ENCODE data around the gene CFHR3.
A peak's percentile ranks its signal among the peaks of the same experiment; 100 is the strongest.
"Not testable (repeated sequence)": the region's sequence is repeated elsewhere in the genome, so short reads cannot be mapped to it uniquely, and the experiment has no call there.

Gene CFHR3

DNA sequence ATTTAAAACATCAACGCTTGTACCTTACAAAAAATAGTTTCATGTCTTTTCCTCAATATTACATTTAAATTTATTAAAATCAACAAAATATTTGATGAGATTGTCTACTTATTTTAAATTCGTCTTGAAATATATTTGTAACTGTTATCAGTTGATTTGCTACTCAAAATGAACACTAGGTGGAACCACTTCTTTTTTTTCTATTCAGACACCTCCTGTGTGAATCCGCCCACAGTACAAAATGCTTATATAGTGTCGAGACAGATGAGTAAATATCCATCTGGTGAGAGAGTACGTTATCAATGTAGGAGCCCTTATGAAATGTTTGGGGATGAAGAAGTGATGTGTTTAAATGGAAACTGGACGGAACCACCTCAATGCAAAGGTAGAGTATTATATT is 31.4 kb upstream of the CFHR3 start:
- H3K9ac ChIP-seq (ENCODE audit: low read length); H3K27me3 ChIP-seq (replicated peaks; ENCODE audit: insufficient read depth, low read length); H3K9me3 ChIP-seq (replicated peaks; ENCODE audit: insufficient read depth, low read length); H3F3A ChIP-seq (ENCODE audit: insufficient read depth, low read length); H3K4me3 ChIP-seq (ENCODE audit: low read length); H3K36me3 ChIP-seq (replicated peaks; ENCODE audit: insufficient read depth, low read length); H3K79me2 ChIP-seq (ENCODE audit: low read length); H4K20me1 ChIP-seq (ENCODE audit: insufficient read depth, low read length); H2AFZ ChIP-seq (ENCODE audit: low read length); H3K27ac ChIP-seq (ENCODE audit: low read length); H3K9me2 ChIP-seq (replicated peaks; ENCODE audit: insufficient read depth, low read length); H3K4me2 ChIP-seq (ENCODE audit: low read depth, low read length); H3K4me1 ChIP-seq (ENCODE audit: low read length): not testable (repeated sequence)
- TF ChIP-seq, protein P1, sequence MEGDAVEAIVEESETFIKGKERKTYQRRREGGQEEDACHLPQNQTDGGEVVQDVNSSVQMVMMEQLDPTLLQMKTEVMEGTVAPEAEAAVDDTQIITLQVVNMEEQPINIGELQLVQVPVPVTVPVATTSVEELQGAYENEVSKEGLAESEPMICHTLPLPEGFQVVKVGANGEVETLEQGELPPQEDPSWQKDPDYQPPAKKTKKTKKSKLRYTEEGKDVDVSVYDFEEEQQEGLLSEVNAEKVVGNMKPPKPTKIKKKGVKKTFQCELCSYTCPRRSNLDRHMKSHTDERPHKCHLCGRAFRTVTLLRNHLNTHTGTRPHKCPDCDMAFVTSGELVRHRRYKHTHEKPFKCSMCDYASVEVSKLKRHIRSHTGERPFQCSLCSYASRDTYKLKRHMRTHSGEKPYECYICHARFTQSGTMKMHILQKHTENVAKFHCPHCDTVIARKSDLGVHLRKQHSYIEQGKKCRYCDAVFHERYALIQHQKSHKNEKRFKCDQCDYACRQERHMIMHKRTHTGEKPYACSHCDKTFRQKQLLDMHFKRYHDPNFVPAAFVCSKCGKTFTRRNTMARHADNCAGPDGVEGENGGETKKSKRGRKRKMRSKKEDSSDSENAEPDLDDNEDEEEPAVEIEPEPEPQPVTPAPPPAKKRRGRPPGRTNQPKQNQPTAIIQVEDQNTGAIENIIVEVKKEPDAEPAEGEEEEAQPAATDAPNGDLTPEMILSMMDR (IDR thresholded peaks at IDR 0.05; ENCODE audit: low read length), result peak; percentile 45
- peak; percentile 65 for DNase-seq

DNA sequence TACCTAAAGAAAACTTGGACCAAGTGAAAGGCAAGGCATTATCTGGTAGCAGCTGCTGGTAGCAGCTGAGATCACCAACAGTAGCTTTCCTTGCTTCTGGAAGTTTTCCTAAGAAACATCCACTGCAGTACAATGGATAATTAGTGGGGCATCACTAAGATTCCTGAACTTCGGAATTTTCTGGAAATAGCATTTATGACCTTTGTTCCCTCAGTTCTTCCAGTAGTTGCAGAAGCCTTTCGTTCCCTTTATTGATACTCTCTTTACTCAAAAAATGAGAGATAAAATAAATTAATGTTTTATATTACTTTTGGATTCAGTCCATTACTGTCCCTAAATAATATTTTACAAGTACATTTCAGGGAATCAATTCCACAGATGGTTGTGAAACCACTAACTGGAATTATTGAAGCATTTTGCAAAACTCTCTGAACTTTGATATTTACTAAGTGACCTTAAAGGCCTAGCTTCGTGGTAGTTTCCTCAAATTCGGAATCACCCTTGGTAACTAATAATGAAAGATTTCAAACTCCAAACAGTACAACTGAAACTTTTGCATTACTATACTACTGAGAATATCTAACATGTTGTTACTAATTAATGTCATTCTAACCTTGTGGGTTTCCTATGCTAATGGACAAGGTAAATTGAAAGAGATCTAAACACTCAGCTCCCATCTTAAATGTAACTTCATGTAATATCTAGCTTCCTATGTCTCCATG is 9.5 kb upstream of the CFHR3 start:
- H3K79me2 ChIP-seq (ENCODE audit: low read length); H3K9me3 ChIP-seq (replicated peaks; ENCODE audit: insufficient read depth, low read length); H3F3A ChIP-seq (ENCODE audit: insufficient read depth, low read length); H3K4me1 ChIP-seq (ENCODE audit: low read length); H3K9me2 ChIP-seq (replicated peaks; ENCODE audit: insufficient read depth, low read length); H3K27me3 ChIP-seq (replicated peaks; ENCODE audit: insufficient read depth, low read length); H3K4me3 ChIP-seq (ENCODE audit: low read length); DNase-seq; H3K4me2 ChIP-seq (ENCODE audit: low read depth, low read length); H4K20me1 ChIP-seq (ENCODE audit: insufficient read depth, low read length); H3K36me3 ChIP-seq (replicated peaks; ENCODE audit: insufficient read depth, low read length); H2AFZ ChIP-seq (ENCODE audit: low read length); H3K27ac ChIP-seq (ENCODE audit: low read length); H3K9ac ChIP-seq (ENCODE audit: low read length): not testable (repeated sequence)

DNA sequence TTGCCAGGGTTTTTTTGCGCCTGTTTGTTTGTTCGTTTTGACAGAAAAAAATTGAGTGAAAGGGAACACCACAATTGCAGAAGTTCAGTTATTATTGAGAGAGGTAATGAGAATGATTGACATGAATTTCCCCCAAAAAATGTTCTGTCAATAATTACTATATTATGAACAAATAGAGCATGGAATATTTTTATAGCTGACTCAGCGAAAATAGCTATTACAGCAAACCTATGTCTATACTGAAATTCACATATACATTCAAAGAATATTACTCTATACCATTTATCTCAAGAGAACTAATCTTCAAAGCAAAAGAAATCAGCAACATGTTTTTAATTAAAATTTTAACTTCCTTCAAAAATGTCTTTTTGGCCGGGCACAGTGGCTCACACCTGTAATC is 4.8 kb upstream of the CFHR3 start:
- H3F3A ChIP-seq (ENCODE audit: insufficient read depth, low read length); H3K36me3 ChIP-seq (replicated peaks; ENCODE audit: insufficient read depth, low read length); H3K9ac ChIP-seq (ENCODE audit: low read length); H3K79me2 ChIP-seq (ENCODE audit: low read length); H3K4me2 ChIP-seq (ENCODE audit: low read depth, low read length); H4K20me1 ChIP-seq (ENCODE audit: insufficient read depth, low read length); H3K9me3 ChIP-seq (replicated peaks; ENCODE audit: insufficient read depth, low read length); H3K27me3 ChIP-seq (replicated peaks; ENCODE audit: insufficient read depth, low read length); H3K27ac ChIP-seq (ENCODE audit: low read length); H3K9me2 ChIP-seq (replicated peaks; ENCODE audit: insufficient read depth, low read length); DNase-seq; H2AFZ ChIP-seq (ENCODE audit: low read length); H3K4me1 ChIP-seq (ENCODE audit: low read length); H3K4me3 ChIP-seq (ENCODE audit: low read length): not testable (repeated sequence)

DNA sequence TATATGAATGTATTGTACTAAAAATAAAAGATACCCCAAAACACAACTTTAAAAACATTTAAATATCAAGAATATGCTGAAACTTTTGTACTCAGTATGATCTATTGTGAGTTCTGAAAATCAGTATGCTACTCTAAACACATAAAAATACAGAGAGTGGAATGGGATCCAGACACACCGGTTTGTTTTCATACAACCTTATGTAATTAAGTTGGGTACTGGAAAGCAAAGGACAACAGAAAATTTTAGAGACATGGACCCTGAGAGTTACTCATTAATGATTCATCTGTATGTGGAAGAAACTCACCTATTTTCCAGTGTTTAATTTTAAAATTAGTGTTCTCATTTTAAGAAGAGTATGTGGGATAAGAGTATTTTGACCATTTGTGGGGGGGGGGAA is 927 bp upstream of the CFHR3 start:
- H3K4me1 ChIP-seq (ENCODE audit: low read length), result no peaks in the 10 kb centered on the region
- H4K20me1 ChIP-seq (ENCODE audit: insufficient read depth, low read length), result no peaks in the 10 kb centered on the region
- no peaks in the 10 kb centered on the region for H3K27me3 ChIP-seq (replicated peaks; ENCODE audit: insufficient read depth, low read length)
- no peak for TF ChIP-seq EZH2phosphoT487 (IDR thresholded peaks at IDR 0.05; ENCODE audit: low read length)
- TF ChIP-seq, protein P1 (IDR thresholded peaks at IDR 0.05; ENCODE audit: low read length), result no peak
- TF ChIP-seq EZH2 (optimal IDR thresholded peaks at IDR 0.05; ENCODE audit: low read depth, low read length), result no peak
- H3K79me2 ChIP-seq (ENCODE audit: low read length), result no peaks in the 10 kb centered on the region
- H3K9ac ChIP-seq (ENCODE audit: low read length), result no peak overlapping the region
- H3K9me2 ChIP-seq (replicated peaks; ENCODE audit: insufficient read depth, low read length), result no peaks in the 10 kb centered on the region
- no peak for DNase-seq
- H3K4me3 ChIP-seq (ENCODE audit: low read length), result no peak overlapping the region
- H3F3A ChIP-seq (ENCODE audit: insufficient read depth, low read length), result no peaks in the 10 kb centered on the region
- no peak overlapping the region for H2AFZ ChIP-seq (ENCODE audit: low read length)
- H3K4me2 ChIP-seq (ENCODE audit: low read depth, low read length), result no peak overlapping the region
- no peaks in the 10 kb centered on the region for H3K9me3 ChIP-seq (replicated peaks; ENCODE audit: insufficient read depth, low read length)
- H3K27ac ChIP-seq (ENCODE audit: low read length), result no peak overlapping the region
- no peaks in the 10 kb centered on the region for H3K36me3 ChIP-seq (replicated peaks; ENCODE audit: insufficient read depth, low read length)
